Measurements from ENCODE around the gene BMP7. TPM values are rescaled to one million over a fixed set of nuclear protein-coding genes. Genes with fewer than 3 reads are reported as not detected.

BMP7 gene
- polyA plus RNA-seq (2013, experiment 1 of 2) = 0.46 TPM
- 0.37 TPM for polyA plus RNA-seq (2013, experiment 2 of 2)

DNA sequence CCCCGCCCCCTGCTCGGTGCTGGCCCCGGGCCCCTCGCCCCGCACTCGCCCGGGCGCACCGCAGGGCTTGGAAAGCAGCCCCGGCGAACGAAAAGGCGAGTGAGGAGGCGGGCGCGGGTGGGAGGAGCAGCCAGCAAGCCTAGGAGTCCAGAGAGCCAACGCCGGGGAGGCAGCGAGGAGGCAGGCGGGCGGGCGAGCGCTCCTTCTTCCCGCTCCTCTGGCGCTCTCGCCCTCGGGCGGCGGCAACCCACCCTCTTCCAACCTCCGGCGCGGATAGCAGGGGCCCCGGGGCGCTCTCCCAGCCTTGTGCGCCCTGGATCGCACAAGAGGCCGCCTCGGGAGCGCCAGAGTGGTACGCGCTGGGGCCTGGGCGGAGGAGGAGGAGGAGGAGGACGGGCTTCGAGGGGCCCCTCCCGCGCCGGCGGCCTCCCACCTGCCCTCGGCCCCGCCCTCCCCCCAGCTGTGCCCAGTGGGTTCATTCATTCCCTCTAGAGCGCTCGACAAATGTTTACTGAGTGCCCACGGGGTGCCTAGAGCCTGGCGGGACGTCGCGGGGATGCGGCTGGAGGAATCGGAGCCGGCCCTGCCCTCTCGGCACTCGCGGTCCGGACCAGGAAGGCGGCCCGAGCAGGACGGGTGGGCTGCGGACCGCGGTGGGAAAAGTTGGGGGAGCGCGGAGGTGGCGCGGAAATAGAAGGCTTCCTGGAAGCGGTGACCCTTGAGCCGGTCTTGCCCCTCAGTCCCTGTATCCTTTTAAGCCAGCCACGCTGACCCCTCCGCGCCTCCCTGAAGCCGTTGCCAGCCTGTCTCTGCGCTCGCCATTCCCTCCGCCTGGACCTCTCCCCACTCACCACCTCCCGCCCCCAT, at the start of gene BMP7:
Gene BMP7, minus strand, starts transcription at position 351 of the 867 bp plus-strand sequence. CDS start 519 bp downstream, outside the sequence.
- no peaks in the 10 kb centered on the region for H3K9me3 ChIP-seq (ENCODE audit: control insufficient read depth, low read length)
- 2% methylated on average over 49 of the region's 84 CpGs for WGBS
- H3K4me2 ChIP-seq (ENCODE audit: low read length, poor library complexity, severe bottlenecking) = peak within 1 kb of the TSS; percentile 77
- no peak within 1 kb of the TSS for H2BK5ac ChIP-seq (ENCODE audit: low read depth, low read length, poor library complexity, severe bottlenecking)
- H3K4me3 ChIP-seq (ENCODE audit: insufficient read depth in 1 of 2, low read depth in 1 of 2, low read length in 2 of 2) = peak within 1 kb of the TSS in 1 of 2 experiments; percentile 32
- no peak within 1 kb of the TSS for H2BK15ac ChIP-seq (ENCODE audit: low read depth, poor library complexity, severe bottlenecking)
- H3K9ac ChIP-seq (ENCODE audit: low read length) = no peak within 1 kb of the TSS
- H2BK12ac ChIP-seq (ENCODE audit: low read length in 2 of 2) = no peak within 1 kb of the TSS
- no peak within 1 kb of the TSS for H2AFZ ChIP-seq (ENCODE audit: low read depth, low read length)
- no peak within 1 kb of the TSS for H4K8ac ChIP-seq (ENCODE audit: low read length)
- H3K4me1 ChIP-seq (ENCODE audit: control insufficient read depth, insufficient read depth, low read depth, low read length) = peaks cover 25% of the 10 kb centered on the region
- H3K36me3 ChIP-seq (ENCODE audit: control insufficient read depth in 1 of 2, insufficient read depth in 2 of 2, low read depth in 1 of 2, low read length in 2 of 2) = no peaks in the 10 kb centered on the region
- no peak within 1 kb of the TSS for H2BK120ac ChIP-seq (ENCODE audit: low read depth, low read length)
- H3K14ac ChIP-seq (ENCODE audit: low read length in 2 of 2) = no peak within 1 kb of the TSS
- no peak within 1 kb of the TSS for H3K27ac ChIP-seq (ENCODE audit: low read length, poor library complexity, severe bottlenecking)
- H3K18ac ChIP-seq (ENCODE audit: low read depth in 1 of 2, low read length in 2 of 2) = no peak within 1 kb of the TSS
- H2AK5ac ChIP-seq (ENCODE audit: low read length, severe bottlenecking) = no peak within 1 kb of the TSS
- no peak within 1 kb of the TSS for H3K4ac ChIP-seq (ENCODE audit: low read depth in 1 of 2, low read length in 2 of 2)
- H3K27me3 ChIP-seq (ENCODE audit: control insufficient read depth in 1 of 2, insufficient read depth in 1 of 2, low read length in 2 of 2) = peaks cover 93% of the 10 kb centered on the region in 2 experiments
- no peaks in the 10 kb centered on the region for H3K79me1 ChIP-seq (replicated peaks; ENCODE audit: low read length, poor library complexity, severe bottlenecking)
- no peak within 1 kb of the TSS for H4K91ac ChIP-seq (ENCODE audit: low read length)
- peak; percentile 0 for DNase-seq
- H3K23ac ChIP-seq (ENCODE audit: low read length in 2 of 2) = peak within 1 kb of the TSS in 1 of 2 experiments; percentile 37

DNA sequence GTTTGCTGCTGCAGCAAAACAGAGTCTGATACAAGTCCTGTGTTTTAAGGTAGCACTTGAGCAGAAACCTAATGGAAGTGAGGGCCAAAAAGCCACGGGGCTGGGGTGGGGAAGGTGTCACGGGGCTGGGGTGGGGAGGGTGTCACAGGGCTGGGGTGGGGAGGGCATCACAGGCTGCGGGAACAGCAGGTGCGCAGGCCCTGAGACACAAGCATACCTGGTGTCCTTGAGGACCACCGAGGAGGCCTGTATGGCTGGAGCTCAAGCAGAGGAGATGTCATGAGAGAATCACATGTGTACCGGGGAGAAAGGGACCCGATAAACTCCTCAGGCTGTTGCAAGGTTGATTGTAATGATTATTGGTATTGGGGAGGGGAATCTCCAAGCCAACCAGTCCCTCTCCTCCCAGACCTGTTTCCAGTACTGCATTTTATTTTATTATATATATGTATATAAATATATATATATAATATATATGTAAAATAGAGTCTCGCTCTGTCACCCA, 49.6 kb upstream of the BMP7 start:
- H3K27ac ChIP-seq (ENCODE audit: low read length, poor library complexity, severe bottlenecking) = no peak overlapping the region
- DNase-seq = no peak
- H3K4me1 ChIP-seq (ENCODE audit: control insufficient read depth, insufficient read depth, low read depth, low read length) = no peaks in the 10 kb centered on the region
- H2BK5ac ChIP-seq (ENCODE audit: low read depth, low read length, poor library complexity, severe bottlenecking) = no peak overlapping the region
- peaks cover 53 to 57% of the 10 kb centered on the region in 2 experiments for H3K27me3 ChIP-seq (ENCODE audit: control insufficient read depth in 1 of 2, insufficient read depth in 1 of 2, low read length in 2 of 2)
- no peaks in the 10 kb centered on the region for H3K36me3 ChIP-seq (ENCODE audit: control insufficient read depth in 1 of 2, insufficient read depth in 2 of 2, low read depth in 1 of 2, low read length in 2 of 2)
- no peak overlapping the region for H3K4ac ChIP-seq (ENCODE audit: low read depth in 1 of 2, low read length in 2 of 2)
- H3K4me2 ChIP-seq (ENCODE audit: low read length, poor library complexity, severe bottlenecking) = no peak overlapping the region
- H2BK120ac ChIP-seq (ENCODE audit: low read depth, low read length) = no peak overlapping the region
- H2AFZ ChIP-seq (ENCODE audit: low read depth, low read length) = no peak overlapping the region
- no peak overlapping the region for H2BK15ac ChIP-seq (ENCODE audit: low read depth, poor library complexity, severe bottlenecking)
- H4K8ac ChIP-seq (ENCODE audit: low read length) = no peak overlapping the region
- H3K79me1 ChIP-seq (replicated peaks; ENCODE audit: low read length, poor library complexity, severe bottlenecking) = no peaks in the 10 kb centered on the region
- no peak overlapping the region for H3K4me3 ChIP-seq (ENCODE audit: insufficient read depth in 1 of 2, low read depth in 1 of 2, low read length in 2 of 2)
- H3K18ac ChIP-seq (ENCODE audit: low read depth in 1 of 2, low read length in 2 of 2) = no peak overlapping the region
- no peak overlapping the region for H3K9ac ChIP-seq (ENCODE audit: low read length)
- no peak overlapping the region for H2BK12ac ChIP-seq (ENCODE audit: low read length in 2 of 2)
- no peak overlapping the region for H3K23ac ChIP-seq (ENCODE audit: low read length in 2 of 2)
- H4K91ac ChIP-seq (ENCODE audit: low read length) = no peak overlapping the region
- no peaks in the 10 kb centered on the region for H3K9me3 ChIP-seq (ENCODE audit: control insufficient read depth, low read length)
- H3K14ac ChIP-seq (ENCODE audit: low read length in 2 of 2) = no peak overlapping the region
- WGBS = 78% methylated on average over 6 of the region's 8 CpGs
- H2AK5ac ChIP-seq (ENCODE audit: low read length, severe bottlenecking) = no peak overlapping the region

DNA sequence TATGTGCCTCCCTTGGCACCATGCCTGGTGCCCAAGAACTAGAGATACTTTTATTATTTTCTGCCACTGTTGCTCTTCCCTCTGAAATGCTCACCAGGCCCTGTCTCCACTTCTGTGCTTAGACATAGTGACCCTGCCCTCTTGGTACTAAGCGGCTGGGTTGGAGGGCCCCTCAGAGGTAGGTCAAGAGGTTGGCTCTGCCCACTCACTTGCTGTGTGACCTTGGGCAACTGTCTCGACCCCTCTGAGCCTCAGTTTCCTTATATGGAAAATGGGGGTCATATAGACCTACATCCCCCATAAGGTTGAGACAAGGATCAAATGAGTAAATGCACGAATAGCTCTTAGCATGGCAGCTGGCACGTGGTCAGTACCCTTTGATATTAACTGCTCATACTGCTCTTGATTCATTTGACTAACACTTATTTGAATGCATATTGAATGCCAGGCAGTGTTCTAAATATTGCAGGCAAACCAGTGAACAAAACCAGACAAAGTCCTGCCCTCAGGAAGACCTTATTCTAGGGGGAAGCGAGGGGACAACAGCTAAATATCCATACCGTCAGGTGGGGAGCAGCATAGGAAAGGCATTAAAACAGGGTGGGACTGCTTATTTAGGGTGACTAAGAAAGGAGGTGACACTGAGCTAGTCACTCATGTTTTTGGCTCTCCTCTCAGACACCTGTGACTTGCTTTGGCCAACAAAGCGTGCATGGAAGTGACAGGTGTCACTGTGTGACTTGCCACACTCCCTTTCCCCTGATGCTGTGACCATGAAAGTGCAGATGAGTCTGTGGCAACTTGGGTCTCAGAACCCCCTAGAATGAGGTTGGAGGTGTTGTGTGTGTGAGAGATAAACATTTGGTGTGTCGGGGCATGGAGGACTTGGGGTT, 48.9 kb upstream of the BMP7 start:
- WGBS = 74% methylated on average over 8 of the region's 8 CpGs
- no peaks in the 10 kb centered on the region for H3K36me3 ChIP-seq (ENCODE audit: control insufficient read depth in 1 of 2, insufficient read depth in 2 of 2, low read depth in 1 of 2, low read length in 2 of 2)
- H3K79me1 ChIP-seq (replicated peaks; ENCODE audit: low read length, poor library complexity, severe bottlenecking) = no peaks in the 10 kb centered on the region
- H3K4ac ChIP-seq (ENCODE audit: low read depth in 1 of 2, low read length in 2 of 2) = no peak overlapping the region
- H4K8ac ChIP-seq (ENCODE audit: low read length) = no peak overlapping the region
- no peak overlapping the region for H3K9ac ChIP-seq (ENCODE audit: low read length)
- no peaks in the 10 kb centered on the region for H3K9me3 ChIP-seq (ENCODE audit: control insufficient read depth, low read length)
- H2BK12ac ChIP-seq (ENCODE audit: low read length in 2 of 2) = no peak overlapping the region
- no peaks in the 10 kb centered on the region for H3K4me1 ChIP-seq (ENCODE audit: control insufficient read depth, insufficient read depth, low read depth, low read length)
- no peak overlapping the region for H3K4me2 ChIP-seq (ENCODE audit: low read length, poor library complexity, severe bottlenecking)
- no peak overlapping the region for H3K23ac ChIP-seq (ENCODE audit: low read length in 2 of 2)
- DNase-seq = no peak
- H2AK5ac ChIP-seq (ENCODE audit: low read length, severe bottlenecking) = no peak overlapping the region
- H2BK15ac ChIP-seq (ENCODE audit: low read depth, poor library complexity, severe bottlenecking) = no peak overlapping the region
- no peak overlapping the region for H2BK120ac ChIP-seq (ENCODE audit: low read depth, low read length)
- H2BK5ac ChIP-seq (ENCODE audit: low read depth, low read length, poor library complexity, severe bottlenecking) = no peak overlapping the region
- no peak overlapping the region for H3K18ac ChIP-seq (ENCODE audit: low read depth in 1 of 2, low read length in 2 of 2)
- H3K4me3 ChIP-seq (ENCODE audit: insufficient read depth in 1 of 2, low read depth in 1 of 2, low read length in 2 of 2) = no peak overlapping the region
- no peak overlapping the region for H3K27ac ChIP-seq (ENCODE audit: low read length, poor library complexity, severe bottlenecking)
- H2AFZ ChIP-seq (ENCODE audit: low read depth, low read length) = no peak overlapping the region
- H3K14ac ChIP-seq (ENCODE audit: low read length in 2 of 2) = no peak overlapping the region
- H3K27me3 ChIP-seq (ENCODE audit: control insufficient read depth in 1 of 2, insufficient read depth in 1 of 2, low read length in 2 of 2) = peaks cover 58 to 59% of the 10 kb centered on the region in 2 experiments
- no peak overlapping the region for H4K91ac ChIP-seq (ENCODE audit: low read length)

DNA sequence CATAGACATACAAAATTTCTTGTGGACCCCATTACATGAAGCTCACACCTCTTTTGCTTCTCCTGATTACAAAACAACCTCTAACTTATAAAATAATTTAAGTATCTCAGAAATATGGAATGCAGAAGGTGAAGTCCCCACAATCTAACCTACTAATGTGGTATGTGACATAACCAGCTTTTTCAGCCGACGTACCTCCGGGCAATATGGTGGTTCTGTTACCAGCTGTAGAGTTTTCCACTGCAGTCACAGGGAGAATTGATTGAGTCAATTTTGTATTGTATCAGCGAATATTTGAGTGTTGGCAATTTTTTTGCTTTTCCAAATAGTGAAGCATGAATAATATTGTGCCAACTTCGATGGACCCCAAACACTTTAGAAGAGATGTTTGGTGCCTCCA, 47.5 kb upstream of the BMP7 start:
- Histone ChIP-seq H2AFZ (ENCODE audit: low read depth, low read length) (no peak overlapping the region), H3K27ac (ENCODE audit: low read length, poor library complexity, severe bottlenecking) (no peak overlapping the region), H3K4me3 (ENCODE audit: insufficient read depth in 1 of 2, low read depth in 1 of 2, low read length in 2 of 2) (no peak overlapping the region), H3K4ac (ENCODE audit: low read depth in 1 of 2, low read length in 2 of 2) (no peak overlapping the region), H4K91ac (ENCODE audit: low read length) (no peak overlapping the region), H3K79me1 (replicated peaks; ENCODE audit: low read length, poor library complexity, severe bottlenecking) (no peaks in the 10 kb centered on the region), H3K27me3 (ENCODE audit: control insufficient read depth in 1 of 2, insufficient read depth in 1 of 2, low read length in 2 of 2) (peaks cover 61 to 64% of the 10 kb centered on the region in 2 experiments), H3K9me3 (ENCODE audit: control insufficient read depth, low read length) (no peaks in the 10 kb centered on the region), H2BK120ac (ENCODE audit: low read depth, low read length) (no peak overlapping the region), H4K8ac (ENCODE audit: low read length) (no peak overlapping the region), H3K36me3 (ENCODE audit: control insufficient read depth in 1 of 2, insufficient read depth in 2 of 2, low read depth in 1 of 2, low read length in 2 of 2) (no peaks in the 10 kb centered on the region), H2BK12ac (ENCODE audit: low read length in 2 of 2) (no peak overlapping the region), H3K14ac (ENCODE audit: low read length in 2 of 2) (no peak overlapping the region), H3K4me1 (ENCODE audit: control insufficient read depth, insufficient read depth, low read depth, low read length) (no peaks in the 10 kb centered on the region), H3K23ac (ENCODE audit: low read length in 2 of 2) (no peak overlapping the region), H3K9ac (ENCODE audit: low read length) (no peak overlapping the region), H2BK5ac (ENCODE audit: low read depth, low read length, poor library complexity, severe bottlenecking) (no peak overlapping the region), H2AK5ac (ENCODE audit: low read length, severe bottlenecking) (no peak overlapping the region), H3K4me2 (ENCODE audit: low read length, poor library complexity, severe bottlenecking) (no peak overlapping the region), H2BK15ac (ENCODE audit: low read depth, poor library complexity, severe bottlenecking) (no peak overlapping the region), H3K18ac (ENCODE audit: low read depth in 1 of 2, low read length in 2 of 2) (no peak overlapping the region)
- 87% methylated on average over 5 of the region's 5 CpGs for WGBS
- no peak for DNase-seq
